Measurements from ENCODE around the gene MAP6. TPM values are rescaled to one million over a fixed set of nuclear protein-coding genes. Genes with fewer than 3 reads are reported as not detected.

The MAP6 gene
- total and polyA plus RNA-seq, 2 experiments from 2014 or later = 0.31 to 1.2 TPM

- Mint-ChIP-seq H3K27me3 (ENCODE audit: insufficient read depth, low read depth, poor library complexity) (peaks cover 61% of the 10 kb centered on the region), H3K27ac (no peak overlapping the region), H3K9me3 (no peaks in the 10 kb centered on the region; the same call in 2 of the 3 replicates), H3K4me3 (peak overlapping the region; percentile 70), H3K4me1 (peaks cover 35% of the 10 kb centered on the region), H3K36me3 (ENCODE audit: low read depth) (no peaks in the 10 kb centered on the region)
- TF ChIP-seq EZH2 (IDR thresholded peaks at IDR 0.05; ENCODE audit: low read depth, unreplicated experiment) = peak; percentile 17
- TF ChIP-seq, protein P1, sequence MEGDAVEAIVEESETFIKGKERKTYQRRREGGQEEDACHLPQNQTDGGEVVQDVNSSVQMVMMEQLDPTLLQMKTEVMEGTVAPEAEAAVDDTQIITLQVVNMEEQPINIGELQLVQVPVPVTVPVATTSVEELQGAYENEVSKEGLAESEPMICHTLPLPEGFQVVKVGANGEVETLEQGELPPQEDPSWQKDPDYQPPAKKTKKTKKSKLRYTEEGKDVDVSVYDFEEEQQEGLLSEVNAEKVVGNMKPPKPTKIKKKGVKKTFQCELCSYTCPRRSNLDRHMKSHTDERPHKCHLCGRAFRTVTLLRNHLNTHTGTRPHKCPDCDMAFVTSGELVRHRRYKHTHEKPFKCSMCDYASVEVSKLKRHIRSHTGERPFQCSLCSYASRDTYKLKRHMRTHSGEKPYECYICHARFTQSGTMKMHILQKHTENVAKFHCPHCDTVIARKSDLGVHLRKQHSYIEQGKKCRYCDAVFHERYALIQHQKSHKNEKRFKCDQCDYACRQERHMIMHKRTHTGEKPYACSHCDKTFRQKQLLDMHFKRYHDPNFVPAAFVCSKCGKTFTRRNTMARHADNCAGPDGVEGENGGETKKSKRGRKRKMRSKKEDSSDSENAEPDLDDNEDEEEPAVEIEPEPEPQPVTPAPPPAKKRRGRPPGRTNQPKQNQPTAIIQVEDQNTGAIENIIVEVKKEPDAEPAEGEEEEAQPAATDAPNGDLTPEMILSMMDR (conservative IDR thresholded peaks at IDR 0.05; ENCODE audit: low read depth in 2 of 2) = peak in 1 of 2 experiments; percentile 14; a peak in 1 of 4 replicates
- no peak for TF ChIP-seq CREB1 (CRISPR knock-in tag; IDR thresholded peaks at IDR 0.05; ENCODE audit: low read depth)
- no peaks in the 10 kb centered on the region for H3K79me2 ChIP-seq (replicated peaks; ENCODE audit: insufficient read depth)
- H3K27ac ChIP-seq (ENCODE audit: low read depth) = no peak overlapping the region
- peaks cover 41% of the 10 kb centered on the region for H3K4me1 ChIP-seq (ENCODE audit: insufficient read depth)
- peaks cover 82% of the 10 kb centered on the region for H3K27me3 ChIP-seq (ENCODE audit: insufficient read depth)
- H3K4me3 ChIP-seq = peak overlapping the region; percentile 71
- H3F3A ChIP-seq (replicated peaks; ENCODE audit: low read depth) = peaks cover 11% of the 10 kb centered on the region
- no peaks in the 10 kb centered on the region for H3K36me3 ChIP-seq (ENCODE audit: insufficient read depth)
- DNase-seq (ENCODE audit: low spot score) (peak; percentile 67), ATAC-seq (peak; percentile 59)
- H4K20me1 ChIP-seq (replicated peaks; ENCODE audit: insufficient read depth) = peaks cover 8% of the 10 kb centered on the region; the same call in 1 of the 2 replicates
- H2AFZ ChIP-seq = peak overlapping the region; percentile 90
- H3K4me2 ChIP-seq = peak overlapping the region; percentile 90
- H3K9me2 ChIP-seq (ENCODE audit: insufficient read depth) = no peaks in the 10 kb centered on the region; the same call in 1 of the 2 replicates
Observed at GRCh38 chr11:75667255-75667830, 1.5 kb downstream of the MAP6 start.

- DNase-seq (ENCODE audit: low spot score) (no peak), ATAC-seq (no peak)
- peak overlapping the region; percentile 30; the same call in 2 of the 3 replicates for H3K4me3 Mint-ChIP-seq
- H3K9me3 Mint-ChIP-seq = no peaks in the 10 kb centered on the region; the same call in 2 of the 3 replicates
- H3K27me3 Mint-ChIP-seq (ENCODE audit: insufficient read depth, low read depth, poor library complexity) = peaks cover 53% of the 10 kb centered on the region
- no peak overlapping the region for H3K27ac Mint-ChIP-seq
- H3K36me3 Mint-ChIP-seq (ENCODE audit: low read depth) = no peaks in the 10 kb centered on the region
- Histone ChIP-seq H3K27me3 (ENCODE audit: insufficient read depth) (peaks cover 68% of the 10 kb centered on the region), H3K4me3 (no peak overlapping the region), H3K79me2 (replicated peaks; ENCODE audit: insufficient read depth) (no peaks in the 10 kb centered on the region), H3K4me1 (ENCODE audit: insufficient read depth) (peaks cover 42% of the 10 kb centered on the region), H3F3A (replicated peaks; ENCODE audit: low read depth) (peaks cover 11% of the 10 kb centered on the region), H4K20me1 (replicated peaks; ENCODE audit: insufficient read depth) (peaks cover 8% of the 10 kb centered on the region; the same call in 1 of the 2 replicates), H3K9me2 (ENCODE audit: insufficient read depth) (no peaks in the 10 kb centered on the region; the same call in 1 of the 2 replicates), H2AFZ (no peak overlapping the region), H3K36me3 (ENCODE audit: insufficient read depth) (no peaks in the 10 kb centered on the region), H3K4me2 (no peak overlapping the region), H3K27ac (ENCODE audit: low read depth) (no peak overlapping the region)
- TF ChIP-seq NANOG (IDR thresholded peaks at IDR 0.05; ENCODE audit: borderline replicate concordance) (no peak), ZNF462 (CRISPR knock-in tag; IDR thresholded peaks at IDR 0.05) (no peak), EZH2 (IDR thresholded peaks at IDR 0.05; ENCODE audit: low read depth, unreplicated experiment) (peak; percentile 19)
- peaks cover 35% of the 10 kb centered on the region for H3K4me1 Mint-ChIP-seq
Observed at GRCh38 chr11:75665990-75666389, 2.8 kb downstream of the MAP6 start.
